ENCODE data around the gene CCNG2. TPM values are rescaled to one million over a fixed set of nuclear protein-coding genes. Genes with fewer than 3 reads are reported as not detected.

The CCNG2 gene
- total and polyA plus RNA-seq, 2 of the 13 experiments (the other 11 are each of a cell fraction or from before 2014, with no cell fraction given) = 3.9 to 11.5 TPM

DNA sequence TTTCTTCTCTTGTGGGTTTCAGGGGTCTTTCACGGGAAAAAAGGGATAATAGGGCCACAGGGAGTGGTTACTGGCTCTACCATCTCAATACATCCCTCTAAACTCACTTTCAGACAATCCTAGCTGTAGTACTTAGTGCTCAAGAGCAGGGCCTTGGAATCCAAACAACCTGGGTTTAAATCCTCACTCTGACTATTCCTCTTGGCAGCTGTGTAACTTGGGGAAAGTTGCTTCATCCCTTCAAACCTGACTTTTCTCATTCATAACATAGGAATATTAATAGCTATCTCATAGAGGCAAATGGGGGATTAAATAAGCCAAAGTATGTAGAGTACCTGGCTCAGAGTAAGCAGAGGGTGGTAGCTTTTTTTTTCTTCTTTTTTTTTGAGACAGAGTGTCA, 32.4 kb downstream of the CCNG2 start:
- intact Hi-C loops (cut with micrococcal nuclease; ENCODE audit: unreplicated experiment) = no loop called here
- Histone ChIP-seq H3K4me3 (replicated peaks in 1 of 3; ENCODE audit: insufficient read depth in 1 of 3, low read depth in 2 of 3, low read length in 3 of 3) (no peak overlapping the region), H3K27me3 (ENCODE audit: control insufficient read depth in 1 of 2, insufficient read depth in 2 of 2, low read length in 2 of 2) (peaks cover 0 to 9% of the 10 kb centered on the region in 2 experiments; a peak in 3 of 5 replicates), H3K4me1 (ENCODE audit: insufficient read depth, low read length) (no peaks in the 10 kb centered on the region), H3K27ac (ENCODE audit: extremely low read length, insufficient read depth, low read length) (no peak overlapping the region), H3K9ac (ENCODE audit: insufficient read depth, low read depth, low read length) (no peak overlapping the region), H3K9me3 (ENCODE audit: low read length) (no peaks in the 10 kb centered on the region), H2AFZ (ENCODE audit: low read length) (no peak overlapping the region), H3K79me2 (ENCODE audit: insufficient read depth, low read length) (no peaks in the 10 kb centered on the region), H3K36me3 (replicated peaks in 1 of 2; ENCODE audit: control insufficient read depth in 1 of 2, insufficient read depth in 2 of 2, low read length in 2 of 2) (no peaks in the 10 kb centered on the region), H3K4me2 (ENCODE audit: low read depth, low read length) (no peak overlapping the region), H4K20me1 (ENCODE audit: insufficient read depth, low read length) (no peaks in the 10 kb centered on the region)
- DNase-seq (ENCODE audit: low spot score) (no peak), ATAC-seq (no peak), FAIRE-seq (no peak)
- POLR2A ChIA-PET = no interaction called here
- CTCF ChIA-PET (ENCODE audit: low intra/inter-chr PET ratio, low total read pairs) = no interaction called here
- BruUV-seq (replicated peaks) = no TSS peak
- in situ Hi-C loops (cut with HindIII; ENCODE audit: extremely low pct_ligation_motif_present, low pct_unique_long_range_greater_than_20kb) = no loop called here
- WGBS (ENCODE audit: low lambda C conversion rate) = 0% methylated on average over 1 of the region's 1 CpG
- TF ChIP-seq, protein P1, sequence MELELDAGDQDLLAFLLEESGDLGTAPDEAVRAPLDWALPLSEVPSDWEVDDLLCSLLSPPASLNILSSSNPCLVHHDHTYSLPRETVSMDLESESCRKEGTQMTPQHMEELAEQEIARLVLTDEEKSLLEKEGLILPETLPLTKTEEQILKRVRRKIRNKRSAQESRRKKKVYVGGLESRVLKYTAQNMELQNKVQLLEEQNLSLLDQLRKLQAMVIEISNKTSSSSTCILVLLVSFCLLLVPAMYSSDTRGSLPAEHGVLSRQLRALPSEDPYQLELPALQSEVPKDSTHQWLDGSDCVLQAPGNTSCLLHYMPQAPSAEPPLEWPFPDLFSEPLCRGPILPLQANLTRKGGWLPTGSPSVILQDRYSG (CRISPR knock-in tag; IDR thresholded peaks at IDR 0.05) = no peak
- no peak for TF ChIP-seq ZNF878 (CRISPR knock-in tag; IDR thresholded peaks at IDR 0.05)
- no peak for TF ChIP-seq FOXC1 (CRISPR knock-in tag; IDR thresholded peaks at IDR 0.05; ENCODE audit: borderline replicate concordance)
- TF ChIP-seq, protein P2, sequence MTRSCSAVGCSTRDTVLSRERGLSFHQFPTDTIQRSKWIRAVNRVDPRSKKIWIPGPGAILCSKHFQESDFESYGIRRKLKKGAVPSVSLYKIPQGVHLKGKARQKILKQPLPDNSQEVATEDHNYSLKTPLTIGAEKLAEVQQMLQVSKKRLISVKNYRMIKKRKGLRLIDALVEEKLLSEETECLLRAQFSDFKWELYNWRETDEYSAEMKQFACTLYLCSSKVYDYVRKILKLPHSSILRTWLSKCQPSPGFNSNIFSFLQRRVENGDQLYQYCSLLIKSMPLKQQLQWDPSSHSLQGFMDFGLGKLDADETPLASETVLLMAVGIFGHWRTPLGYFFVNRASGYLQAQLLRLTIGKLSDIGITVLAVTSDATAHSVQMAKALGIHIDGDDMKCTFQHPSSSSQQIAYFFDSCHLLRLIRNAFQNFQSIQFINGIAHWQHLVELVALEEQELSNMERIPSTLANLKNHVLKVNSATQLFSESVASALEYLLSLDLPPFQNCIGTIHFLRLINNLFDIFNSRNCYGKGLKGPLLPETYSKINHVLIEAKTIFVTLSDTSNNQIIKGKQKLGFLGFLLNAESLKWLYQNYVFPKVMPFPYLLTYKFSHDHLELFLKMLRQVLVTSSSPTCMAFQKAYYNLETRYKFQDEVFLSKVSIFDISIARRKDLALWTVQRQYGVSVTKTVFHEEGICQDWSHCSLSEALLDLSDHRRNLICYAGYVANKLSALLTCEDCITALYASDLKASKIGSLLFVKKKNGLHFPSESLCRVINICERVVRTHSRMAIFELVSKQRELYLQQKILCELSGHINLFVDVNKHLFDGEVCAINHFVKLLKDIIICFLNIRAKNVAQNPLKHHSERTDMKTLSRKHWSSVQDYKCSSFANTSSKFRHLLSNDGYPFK (CRISPR knock-in tag; IDR thresholded peaks at IDR 0.05; ENCODE audit: borderline replicate concordance) = no peak
- no peak for TF ChIP-seq THYN1 (CRISPR knock-in tag; IDR thresholded peaks at IDR 0.05; ENCODE audit: borderline replicate concordance, low read depth)
- TF ChIP-seq ARHGAP35 (CRISPR knock-in tag; IDR thresholded peaks at IDR 0.05; ENCODE audit: borderline replicate concordance) = no peak
- TF ChIP-seq SYNCRIP (IDR thresholded peaks at IDR 0.05; ENCODE audit: insufficient read depth, low read depth, low read length) = no peak
- no peak for TF ChIP-seq CSRNP1 (CRISPR knock-in tag; IDR thresholded peaks at IDR 0.05)
- TF ChIP-seq, protein P3, sequence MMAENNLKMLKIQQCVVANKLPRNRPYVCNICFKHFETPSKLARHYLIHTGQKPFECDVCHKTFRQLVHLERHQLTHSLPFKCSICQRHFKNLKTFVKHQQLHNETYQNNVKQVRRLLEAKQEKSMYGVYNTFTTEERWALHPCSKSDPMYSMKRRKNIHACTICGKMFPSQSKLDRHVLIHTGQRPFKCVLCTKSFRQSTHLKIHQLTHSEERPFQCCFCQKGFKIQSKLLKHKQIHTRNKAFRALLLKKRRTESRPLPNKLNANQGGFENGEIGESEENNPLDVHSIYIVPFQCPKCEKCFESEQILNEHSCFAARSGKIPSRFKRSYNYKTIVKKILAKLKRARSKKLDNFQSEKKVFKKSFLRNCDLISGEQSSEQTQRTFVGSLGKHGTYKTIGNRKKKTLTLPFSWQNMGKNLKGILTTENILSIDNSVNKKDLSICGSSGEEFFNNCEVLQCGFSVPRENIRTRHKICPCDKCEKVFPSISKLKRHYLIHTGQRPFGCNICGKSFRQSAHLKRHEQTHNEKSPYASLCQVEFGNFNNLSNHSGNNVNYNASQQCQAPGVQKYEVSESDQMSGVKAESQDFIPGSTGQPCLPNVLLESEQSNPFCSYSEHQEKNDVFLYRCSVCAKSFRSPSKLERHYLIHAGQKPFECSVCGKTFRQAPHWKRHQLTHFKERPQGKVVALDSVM (CRISPR knock-in tag; IDR thresholded peaks at IDR 0.05) = no peak
- no peak for TF ChIP-seq MIER3 (CRISPR knock-in tag; IDR thresholded peaks at IDR 0.05; ENCODE audit: borderline replicate concordance)
- no peak for TF ChIP-seq ZNF230 (CRISPR knock-in tag; IDR thresholded peaks at IDR 0.05)
- no peak for TF ChIP-seq ZEB1 (IDR thresholded peaks at IDR 0.05; ENCODE audit: insufficient replicate concordance, low read depth)
- TF ChIP-seq ATF7-NPFF (CRISPR knock-in tag; IDR thresholded peaks at IDR 0.05; ENCODE audit: low read depth) = no peak
- no peak for TF ChIP-seq SETDB1 (CRISPR knock-in tag; IDR thresholded peaks at IDR 0.05; ENCODE audit: borderline replicate concordance)
- no peak for TF ChIP-seq FOXP1 (IDR thresholded peaks at IDR 0.05)
- no peak for TF ChIP-seq FOXP1 (CRISPR knock-in tag; IDR thresholded peaks at IDR 0.05)
- TF ChIP-seq ZFP62 (CRISPR knock-in tag; IDR thresholded peaks at IDR 0.05) = no peak
- TF ChIP-seq, protein P4, sequence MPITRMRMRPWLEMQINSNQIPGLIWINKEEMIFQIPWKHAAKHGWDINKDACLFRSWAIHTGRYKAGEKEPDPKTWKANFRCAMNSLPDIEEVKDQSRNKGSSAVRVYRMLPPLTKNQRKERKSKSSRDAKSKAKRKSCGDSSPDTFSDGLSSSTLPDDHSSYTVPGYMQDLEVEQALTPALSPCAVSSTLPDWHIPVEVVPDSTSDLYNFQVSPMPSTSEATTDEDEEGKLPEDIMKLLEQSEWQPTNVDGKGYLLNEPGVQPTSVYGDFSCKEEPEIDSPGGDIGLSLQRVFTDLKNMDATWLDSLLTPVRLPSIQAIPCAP (CRISPR knock-in tag; IDR thresholded peaks at IDR 0.05; ENCODE audit: low read depth) = no peak

Data from HepG2 (cell line).